ENCODE measurements around the gene TNIK. TPM values are rescaled to one million over a fixed set of nuclear protein-coding genes. Genes with fewer than 3 reads are reported as not detected.
A peak's percentile ranks its signal among the peaks of the same experiment; 100 is the strongest.

Gene TNIK
- total RNA-seq, 1 donor from 2014 or later, result 2.5 TPM

- H3K4me1 Mint-ChIP-seq, result peaks cover 39% of the 10 kb centered on the region
- TF ChIP-seq CTCF (IDR thresholded peaks at IDR 0.05), result no peak
- CTCF ChIA-PET, result no interaction called here
- POLR2A ChIA-PET, result interaction anchor here (0.6 kb wide), 1 partner anchor 38 kb away, joined by 4 read pairs; no protein-coding TSS in a partner anchor
- ATAC-seq (ENCODE audit: low read depth) (peak; percentile 13), DNase-seq (peak; percentile 24)
- H3K4me3 Mint-ChIP-seq, result peak overlapping the region; percentile 93
- H3K27ac Mint-ChIP-seq, result peak overlapping the region; percentile 47
- H3K9me3 Mint-ChIP-seq, result no peaks in the 10 kb centered on the region
- peaks cover 2% of the 10 kb centered on the region for H3K36me3 Mint-ChIP-seq (ENCODE audit: low read depth)
- intact Hi-C loops (cut with micrococcal nuclease), result no loop called here
- H3K27me3 Mint-ChIP-seq, result peaks cover 9% of the 10 kb centered on the region
These were observed 866 bp downstream of the TNIK start for GRCh38 chr3:171459137-171459941.

GRCh38 chr3:171458864-171459136 is 1.4 kb downstream of the TNIK start:
- H3K4me1 Mint-ChIP-seq, result peaks cover 39% of the 10 kb centered on the region
- POLR2A ChIA-PET, result no interaction called here

DNA sequence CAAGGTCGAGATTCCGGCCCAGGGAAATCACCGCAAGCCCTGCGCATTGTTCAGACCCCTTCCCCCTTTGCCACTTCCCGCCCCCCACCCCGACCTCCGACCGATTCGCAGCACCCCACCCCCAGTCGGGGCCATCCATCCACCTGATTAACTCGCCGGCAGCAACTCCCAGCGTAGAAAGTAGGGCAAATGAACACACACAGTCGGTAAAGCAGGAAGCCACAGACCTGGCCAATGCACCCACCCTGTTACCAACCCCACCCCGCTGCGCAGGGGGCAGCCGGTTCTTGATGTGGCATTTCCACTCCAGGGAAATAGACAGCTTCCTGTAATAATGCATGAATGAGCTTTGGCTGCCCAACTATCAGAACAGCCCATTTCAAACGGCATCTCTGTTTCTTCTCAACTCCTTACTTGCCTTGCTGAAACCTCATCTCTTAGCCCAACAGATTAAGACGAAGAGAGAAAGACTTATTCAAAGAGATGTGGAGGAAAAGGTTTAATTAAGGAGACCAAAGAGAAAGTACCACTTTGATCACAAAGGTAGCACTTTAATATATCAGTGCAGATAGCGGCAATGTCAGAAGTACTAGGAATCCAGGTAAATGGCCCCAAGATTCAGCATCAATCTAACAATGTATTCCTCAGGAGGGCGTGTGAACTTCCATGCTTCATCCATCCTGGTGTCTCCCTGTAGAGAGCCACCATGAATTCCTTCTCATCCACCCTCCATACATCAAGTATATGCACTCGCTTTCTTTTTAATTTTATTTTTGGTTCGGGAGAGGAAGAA is 1.9 kb downstream of the TNIK start:
- ChIA-PET CTCF (no interaction called here), POLR2A (no interaction called here)
- Mint-ChIP-seq H3K4me3 (peak overlapping the region; percentile 93), H3K4me1 (peaks cover 39% of the 10 kb centered on the region), H3K9me3 (no peaks in the 10 kb centered on the region), H3K27ac (peak overlapping the region; percentile 19), H3K27me3 (peaks cover 6% of the 10 kb centered on the region), H3K36me3 (ENCODE audit: low read depth) (peaks cover 2% of the 10 kb centered on the region)
- DNase-seq (no peak), ATAC-seq (ENCODE audit: low read depth) (no peak)
- intact Hi-C loops (cut with micrococcal nuclease), result no loop called here
- TF ChIP-seq CTCF (IDR thresholded peaks at IDR 0.05), result no peak

More at GRCh38 chr3:171458864-171459136, 1.4 kb downstream of the TNIK start:
- Mint-ChIP-seq H3K36me3 (ENCODE audit: low read depth) (peaks cover 2% of the 10 kb centered on the region), H3K9me3 (no peaks in the 10 kb centered on the region), H3K4me3 (peak overlapping the region; percentile 93), H3K27ac (peak overlapping the region; percentile 13), H3K27me3 (peaks cover 6% of the 10 kb centered on the region)
- TF ChIP-seq CTCF (IDR thresholded peaks at IDR 0.05), result no peak
- intact Hi-C loops (cut with micrococcal nuclease), result no loop called here
- ATAC-seq (ENCODE audit: low read depth) (no peak), DNase-seq (no peak)
- CTCF ChIA-PET, result no interaction called here

- no peaks in the 10 kb centered on the region for H3K9me3 Mint-ChIP-seq
- H3K27me3 Mint-ChIP-seq, result peaks cover 4% of the 10 kb centered on the region
- peaks cover 2% of the 10 kb centered on the region for H3K36me3 Mint-ChIP-seq (ENCODE audit: low read depth)
- CTCF ChIA-PET, result no interaction called here
- no peak overlapping the region for H3K27ac Mint-ChIP-seq
- TF ChIP-seq CTCF (IDR thresholded peaks at IDR 0.05), result no peak
- intact Hi-C loops (cut with micrococcal nuclease), result no loop called here
- H3K4me1 Mint-ChIP-seq, result peaks cover 39% of the 10 kb centered on the region
- no peak for DNase-seq
- peak overlapping the region; percentile 24 for H3K4me3 Mint-ChIP-seq
- ATAC-seq (ENCODE audit: low read depth), result no peak
- POLR2A ChIA-PET, result no interaction called here
These were observed 2.6 kb downstream of the TNIK start for GRCh38 chr3:171457607-171458061.
